ENCODE results near the gene ARHGAP8. TPM values are rescaled to one million over a fixed set of nuclear protein-coding genes. Genes with fewer than 3 reads are reported as not detected.

ARHGAP8 gene
- total and polyA plus RNA-seq, 2 donors (not counting 1 experiment from before 2014, with no cell fraction given) = 0.37 TPM; not detected in 1

DNA sequence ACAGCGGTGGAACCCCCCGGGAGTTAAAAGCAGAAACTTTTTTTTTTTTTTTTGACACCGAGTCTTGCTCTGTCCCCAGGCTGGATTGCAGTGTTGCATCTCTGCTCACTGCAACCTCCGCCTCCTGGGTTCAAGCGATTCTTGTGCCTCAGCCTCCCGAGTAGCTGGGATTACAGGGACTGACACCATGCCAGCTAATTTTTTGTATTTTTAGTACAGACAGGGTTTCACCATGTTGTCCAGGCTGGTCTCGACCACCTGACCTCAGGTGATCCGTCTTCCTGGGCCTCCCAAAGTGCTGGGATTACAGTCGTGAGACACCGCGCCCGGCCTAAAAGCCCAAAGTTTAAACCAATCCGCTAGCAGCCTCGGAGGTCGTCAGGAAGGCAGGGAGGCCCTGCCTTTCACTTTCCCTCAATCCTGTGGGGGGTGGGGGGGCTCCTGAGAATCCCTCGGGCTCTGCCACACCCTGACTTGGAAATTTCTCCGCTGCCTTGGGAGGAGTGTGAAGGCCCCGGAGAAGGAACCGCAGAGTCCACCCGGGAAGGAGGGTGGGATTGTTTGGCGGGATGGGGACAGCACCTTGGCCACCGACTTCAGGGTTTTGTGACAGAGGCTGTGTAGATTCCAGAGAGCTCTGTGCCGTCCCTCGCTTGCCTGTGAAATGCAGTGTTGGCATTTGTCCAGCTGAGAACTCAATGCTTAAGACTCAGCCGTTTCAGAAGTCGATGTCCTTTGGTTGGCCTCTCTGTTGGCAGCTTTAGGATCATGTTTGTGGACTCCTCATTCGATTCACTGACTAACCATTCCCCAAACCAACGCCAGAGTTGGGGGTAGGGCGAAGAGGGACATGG, 1.0 kb downstream of the ARHGAP8 start:
- peaks cover 51% of the 10 kb centered on the region for H3K27me3 Mint-ChIP-seq
- WGBS (ENCODE audit: insufficient coverage) = 41% methylated on average over 24 of the region's 29 CpGs
- no peaks in the 10 kb centered on the region for H3K9me3 Mint-ChIP-seq (ENCODE audit: insufficient read depth)

DNA sequence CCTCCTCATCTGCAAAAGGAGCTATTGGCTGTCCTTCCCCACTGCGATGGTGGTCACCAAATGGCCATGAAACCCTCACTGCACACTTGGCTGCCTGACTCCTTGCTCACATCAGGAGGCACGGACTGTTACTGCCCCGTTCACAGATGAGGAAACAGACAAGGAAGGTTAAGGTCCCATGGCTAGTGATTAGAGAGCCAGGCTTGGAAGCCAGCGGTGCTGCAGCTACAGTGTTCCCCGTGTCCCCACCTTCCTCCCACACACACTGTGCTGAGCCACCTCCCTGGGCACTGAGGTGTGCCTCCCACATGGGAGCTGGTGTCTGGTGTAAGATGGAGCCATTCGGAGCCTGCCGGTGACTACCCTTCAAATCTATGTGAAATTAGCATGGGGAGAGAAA, 2.6 kb downstream of the ARHGAP8 start:
- POLR2A ChIA-PET = interaction anchor here (0.6 kb wide), 1 partner anchor 99 kb away, joined by 3 read pairs; no protein-coding TSS in a partner anchor
- CTCF ChIA-PET = no interaction called here
- intact Hi-C loops (cut with micrococcal nuclease) = no loop called here
- H3K27ac ChIP-seq (ENCODE audit: low read length in 2 of 2) = no peak overlapping the region
- no peak for TF ChIP-seq EZH2 (IDR thresholded peaks at IDR 0.05; ENCODE audit: borderline replicate concordance, insufficient read depth, low read depth, low read length, poor library complexity, severe bottlenecking)
- TF ChIP-seq, protein P1, sequence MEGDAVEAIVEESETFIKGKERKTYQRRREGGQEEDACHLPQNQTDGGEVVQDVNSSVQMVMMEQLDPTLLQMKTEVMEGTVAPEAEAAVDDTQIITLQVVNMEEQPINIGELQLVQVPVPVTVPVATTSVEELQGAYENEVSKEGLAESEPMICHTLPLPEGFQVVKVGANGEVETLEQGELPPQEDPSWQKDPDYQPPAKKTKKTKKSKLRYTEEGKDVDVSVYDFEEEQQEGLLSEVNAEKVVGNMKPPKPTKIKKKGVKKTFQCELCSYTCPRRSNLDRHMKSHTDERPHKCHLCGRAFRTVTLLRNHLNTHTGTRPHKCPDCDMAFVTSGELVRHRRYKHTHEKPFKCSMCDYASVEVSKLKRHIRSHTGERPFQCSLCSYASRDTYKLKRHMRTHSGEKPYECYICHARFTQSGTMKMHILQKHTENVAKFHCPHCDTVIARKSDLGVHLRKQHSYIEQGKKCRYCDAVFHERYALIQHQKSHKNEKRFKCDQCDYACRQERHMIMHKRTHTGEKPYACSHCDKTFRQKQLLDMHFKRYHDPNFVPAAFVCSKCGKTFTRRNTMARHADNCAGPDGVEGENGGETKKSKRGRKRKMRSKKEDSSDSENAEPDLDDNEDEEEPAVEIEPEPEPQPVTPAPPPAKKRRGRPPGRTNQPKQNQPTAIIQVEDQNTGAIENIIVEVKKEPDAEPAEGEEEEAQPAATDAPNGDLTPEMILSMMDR (IDR thresholded peaks at IDR 0.05) = no peak
- no peaks in the 10 kb centered on the region for H3K9me3 Mint-ChIP-seq (ENCODE audit: insufficient read depth)
- H3K27me3 ChIP-seq (replicated peaks in 1 of 4; ENCODE audit: control extremely low read depth in 1 of 4, control insufficient read depth in 3 of 4, insufficient read depth in 4 of 4, low read length in 3 of 4) = peaks cover 0 to 46% (median 20%) of the 10 kb centered on the region in 4 experiments
- no peaks in the 10 kb centered on the region for H4K20me1 ChIP-seq (ENCODE audit: control insufficient read depth, insufficient read depth, low read length, poor library complexity, severe bottlenecking)
- H3K4me3 Mint-ChIP-seq = no peak overlapping the region
- peaks cover 0 to 28% (median 0%) of the 10 kb centered on the region in 3 donors for H3K9me3 ChIP-seq (ENCODE audit: control extremely low read depth in 1 of 3, control insufficient read depth in 2 of 3, insufficient read depth in 1 of 3, low read length in 2 of 3)
- H3K4me3 ChIP-seq (ENCODE audit: control extremely low read depth in 1 of 5, extremely low read depth in 1 of 5, insufficient read depth in 1 of 5, low read depth in 2 of 5, low read length in 4 of 5) = no peak overlapping the region
- no peak overlapping the region for H2AFZ ChIP-seq (ENCODE audit: insufficient read depth, low read depth, low read length, poor library complexity, severe bottlenecking)
- H3K4me1 ChIP-seq (ENCODE audit: control insufficient read depth in 2 of 2, insufficient read depth in 2 of 2, low read length in 2 of 2) = peaks cover 7 to 8% of the 10 kb centered on the region in 2 donors
- no peak overlapping the region for H3K4me2 ChIP-seq (replicated peaks; ENCODE audit: low read depth, low read length, poor library complexity, severe bottlenecking)
- H3K27me3 Mint-ChIP-seq = peaks cover 50% of the 10 kb centered on the region
- no peak for DNase-seq
- no peaks in the 10 kb centered on the region for H3K79me2 ChIP-seq (ENCODE audit: control insufficient read depth, insufficient read depth, low read length)
- no peaks in the 10 kb centered on the region for H3K36me3 ChIP-seq (replicated peaks in 1 of 2; ENCODE audit: control extremely low read depth in 1 of 2, control insufficient read depth in 1 of 2, extremely low read depth in 1 of 2, insufficient read depth in 2 of 2, low read length in 1 of 2)
- no peak for ATAC-seq (ENCODE audit: low read depth)
- H3K27ac Mint-ChIP-seq = no peak overlapping the region
- peaks cover 2% of the 10 kb centered on the region for H3K4me1 Mint-ChIP-seq
- 38% methylated on average over 2 of the region's 7 CpGs for WGBS (ENCODE audit: insufficient coverage)
- no peak overlapping the region for H3K9ac ChIP-seq (ENCODE audit: low read length)

More for the DNA sequence above, 1.0 kb downstream of the ARHGAP8 start:
- peaks cover 7 to 8% of the 10 kb centered on the region in 2 donors for H3K4me1 ChIP-seq (ENCODE audit: control insufficient read depth in 2 of 2, insufficient read depth in 2 of 2, low read length in 2 of 2)
- no peak for TF ChIP-seq EZH2 (IDR thresholded peaks at IDR 0.05; ENCODE audit: borderline replicate concordance, insufficient read depth, low read depth, low read length, poor library complexity, severe bottlenecking)
- TF ChIP-seq, protein P1 (IDR thresholded peaks at IDR 0.05) = no peak
- H3K9ac ChIP-seq (ENCODE audit: low read length) = no peak overlapping the region
- Mint-ChIP-seq H3K4me3 (peak overlapping the region; percentile 78), H3K4me1 (peaks cover 2% of the 10 kb centered on the region), H3K27ac (no peak overlapping the region)
- H3K79me2 ChIP-seq (ENCODE audit: control insufficient read depth, insufficient read depth, low read length) = no peaks in the 10 kb centered on the region
- no peaks in the 10 kb centered on the region for H4K20me1 ChIP-seq (ENCODE audit: control insufficient read depth, insufficient read depth, low read length, poor library complexity, severe bottlenecking)
- ATAC-seq (ENCODE audit: low read depth) = no peak
- H3K27ac ChIP-seq (ENCODE audit: low read length in 2 of 2) = no peak overlapping the region
- peak overlapping the region; percentile 69 for H3K4me2 ChIP-seq (replicated peaks; ENCODE audit: low read depth, low read length, poor library complexity, severe bottlenecking)
- H3K9me3 ChIP-seq (ENCODE audit: control extremely low read depth in 1 of 3, control insufficient read depth in 2 of 3, insufficient read depth in 1 of 3, low read length in 2 of 3) = peaks cover 0 to 22% (median 0%) of the 10 kb centered on the region in 3 donors
- H2AFZ ChIP-seq (ENCODE audit: insufficient read depth, low read depth, low read length, poor library complexity, severe bottlenecking) = no peak overlapping the region
- no peaks in the 10 kb centered on the region for H3K36me3 ChIP-seq (replicated peaks in 1 of 2; ENCODE audit: control extremely low read depth in 1 of 2, control insufficient read depth in 1 of 2, extremely low read depth in 1 of 2, insufficient read depth in 2 of 2, low read length in 1 of 2)
- DNase-seq = no peak
- intact Hi-C loops (cut with micrococcal nuclease) = no loop called here
- H3K4me3 ChIP-seq (ENCODE audit: control extremely low read depth in 1 of 5, extremely low read depth in 1 of 5, insufficient read depth in 1 of 5, low read depth in 2 of 5, low read length in 4 of 5) = peak overlapping the region in 1 of 5 experiments; percentile 41
- H3K27me3 ChIP-seq (replicated peaks in 1 of 4; ENCODE audit: control extremely low read depth in 1 of 4, control insufficient read depth in 3 of 4, insufficient read depth in 4 of 4, low read length in 3 of 4) = peaks cover 0 to 46% (median 19%) of the 10 kb centered on the region in 4 experiments
- POLR2A ChIA-PET = no interaction called here
- CTCF ChIA-PET = no interaction called here

All from B cell (primary cell).